CD14-positive monocyte (primary cell): ENCODE measurements around the gene KRT35. TPM values are rescaled to one million over a fixed set of nuclear protein-coding genes. Genes with fewer than 3 reads are reported as not detected.

Source experiments
- DNase-seq, 3 donors: peaks; one replicate each; pipeline ENCODE4 v3.0.0-alpha.2; 2011 to 2022
- H2AFZ ChIP-seq: 2 replicates; pipeline ENCODE4 v1.6.0; 2012; ENCODE audit warnings: mild to moderate bottlenecking, low read depth, low read length, inconsistent platforms; ENCODE audit not compliant: insufficient read depth, poor library complexity, severe bottlenecking
- H3K27ac ChIP-seq, 2 donors: 1 replicate in 1 of 2; 2 replicates in 1 of 2; pipeline ENCODE4 v1.5.1; 2012 to 2013; ENCODE audit warnings: low read length in 2 of 2, control low read depth in 1 of 2, inconsistent platforms in 1 of 2, low read depth in 1 of 2, mild to moderate bottlenecking in 1 of 2
- H3K27me3 ChIP-seq, 2 donors: one replicate each; pipeline versions ENCODE4 v1.6.0 to v1.6.1; 2011 to 2013; ENCODE audit warnings: low read length in 2 of 2; ENCODE audit not compliant: control insufficient read depth in 2 of 2, insufficient read depth in 2 of 2
- H3K36me3 ChIP-seq, 2 donors: replicated peaks in 1 of 2; 1 replicate in 1 of 2; 2 replicates in 1 of 2; pipeline versions ENCODE4 v1.5.1 to v1.6.1; 2012 to 2013; ENCODE audit warnings: low read length in 2 of 2, control low read depth in 1 of 2, inconsistent platforms in 1 of 2, mild to moderate bottlenecking in 1 of 2; ENCODE audit not compliant: insufficient read depth in 2 of 2, control insufficient read depth in 1 of 2
- H3K4me1 ChIP-seq, 2 donors: 1 replicate in 1 of 2; 2 replicates in 1 of 2; pipeline versions ENCODE4 v1.5.1 to v1.6.1; 2012 to 2013; ENCODE audit warnings: low read length in 2 of 2, control low read depth in 1 of 2, inconsistent platforms in 1 of 2, mild to moderate bottlenecking in 1 of 2, moderate library complexity in 1 of 2; ENCODE audit not compliant: insufficient read depth in 2 of 2, control insufficient read depth in 1 of 2
- H3K4me2 ChIP-seq: replicated peaks from 2 replicates; pipeline ENCODE3; 2012; ENCODE audit warnings: low read length, moderate library complexity, mild to moderate bottlenecking; ENCODE audit not compliant: poor library complexity, severe bottlenecking; ENCODE audit errors: extremely low read depth
- H3K4me3 ChIP-seq, 3 experiments: fragments of 200-600 bp in 1 of 3; sonication (generic) in 1 of 3; replicated peaks in 1 of 3; 1 replicate in 2 of 3; 2 replicates in 1 of 3; pipeline ENCODE4 v1.5.1; 2011 to 2013; ENCODE audit warnings: low read length in 3 of 3, mild to moderate bottlenecking in 3 of 3, control low read depth in 2 of 3, low read depth in 2 of 3, inconsistent platforms in 1 of 3, moderate library complexity in 1 of 3
- H3K79me2 ChIP-seq: 2 replicates; pipeline ENCODE4 v1.6.0; 2012; ENCODE audit warnings: mild to moderate bottlenecking, control low read depth, inconsistent platforms, low read length, moderate library complexity; ENCODE audit not compliant: insufficient read depth
- H3K9ac ChIP-seq: 2 replicates; pipeline ENCODE4 v1.6.0; 2017; ENCODE audit warnings: low read length, mild to moderate bottlenecking; ENCODE audit not compliant: insufficient read depth, poor library complexity, severe bottlenecking
- H3K9me3 ChIP-seq, 2 donors: replicated peaks in 1 of 2; 1 replicate in 1 of 2; 2 replicates in 1 of 2; pipeline versions ENCODE4 v1.5.1 to v1.6.1; 2012 to 2013; ENCODE audit warnings: low read length in 2 of 2, control low read depth in 1 of 2; ENCODE audit not compliant: control insufficient read depth in 1 of 2, insufficient read depth in 1 of 2
- H4K20me1 ChIP-seq: 2 replicates; pipeline ENCODE4 v1.6.0; 2012; ENCODE audit warnings: mild to moderate bottlenecking, low read length, control low read depth, moderate library complexity; ENCODE audit not compliant: insufficient read depth
- H3K27ac Mint-ChIP-seq, 7 donors: one replicate each; pipeline ENCODE4 v1.8.0; 2020; ENCODE audit warnings: mild to moderate bottlenecking in 7 of 7, mixed read lengths in 7 of 7, moderate library complexity in 6 of 7, inconsistent platforms in 2 of 7
- H3K27me3 Mint-ChIP-seq, 3 donors: one replicate each; pipeline ENCODE4 v1.8.0; 2021 to 2022; ENCODE audit warnings: low read depth in 3 of 3, mild to moderate bottlenecking in 3 of 3, mixed read lengths in 3 of 3, moderate library complexity in 3 of 3, inconsistent platforms in 1 of 3
- H3K36me3 Mint-ChIP-seq, 2 donors: one replicate each; pipeline ENCODE4 v1.8.0; 2020; ENCODE audit warnings: mixed read lengths in 2 of 2, inconsistent platforms in 1 of 2, mild to moderate bottlenecking in 1 of 2
- H3K4me1 Mint-ChIP-seq: one replicate; pipeline ENCODE4 v1.8.0; 2020; ENCODE audit warnings: mild to moderate bottlenecking, mixed read lengths
- H3K4me3 Mint-ChIP-seq, 2 donors: one replicate each; pipeline ENCODE4 v1.8.0; 2020; ENCODE audit warnings: mild to moderate bottlenecking in 2 of 2, mixed read lengths in 2 of 2, moderate library complexity in 1 of 2
- H3K9me3 Mint-ChIP-seq, 7 donors: one replicate each; pipeline ENCODE4 v1.8.0; 2020 to 2022; ENCODE audit warnings: mixed read lengths in 7 of 7, mild to moderate bottlenecking in 6 of 7, moderate library complexity in 6 of 7, inconsistent platforms in 2 of 7
- WGBS: methylation state at CpG from one replicate; pipeline ENCODE4 v1.1.5; 2013; ENCODE audit warnings: missing lambda C conversion rate; ENCODE audit not compliant: insufficient coverage; 5-methylcytosine and 5-hydroxymethylcytosine counted together
- intact Hi-C, 2 donors: fragments of 100-400 bp; cut with micrococcal nuclease; formaldehyde crosslinking; loops; one replicate each; pipeline versions ENCODE4 v1.15.0 to v1.15.1; 2023
- polyA plus RNA-seq, 3 donors: library from polyadenylated mRNA; depleted of rRNA in 1 of 3; unstranded in 2 of 3; stranded (reverse) in 1 of 3; fragments of 300-500 nt in 2 of 3; fragments of >200 nt in 1 of 3; fragmentation: Illumina TruSeq in 2 of 3; gene quantifications; 1 replicate in 2 of 3; 2 replicates in 1 of 3; pipeline ENCODE4 v1.2.3, GENCODE V29; 2012 to 2021
- TF ChIP-seq, protein P1 (sequence below): fragments of 200-600 bp; IDR thresholded peaks from one replicate; pipeline ENCODE4 v1.8.0; 2022; ENCODE audit warnings: antibody characterized with exemption, mild to moderate bottlenecking

KRT35 gene
- polyA plus RNA-seq, 3 donors: not detected

DNA sequence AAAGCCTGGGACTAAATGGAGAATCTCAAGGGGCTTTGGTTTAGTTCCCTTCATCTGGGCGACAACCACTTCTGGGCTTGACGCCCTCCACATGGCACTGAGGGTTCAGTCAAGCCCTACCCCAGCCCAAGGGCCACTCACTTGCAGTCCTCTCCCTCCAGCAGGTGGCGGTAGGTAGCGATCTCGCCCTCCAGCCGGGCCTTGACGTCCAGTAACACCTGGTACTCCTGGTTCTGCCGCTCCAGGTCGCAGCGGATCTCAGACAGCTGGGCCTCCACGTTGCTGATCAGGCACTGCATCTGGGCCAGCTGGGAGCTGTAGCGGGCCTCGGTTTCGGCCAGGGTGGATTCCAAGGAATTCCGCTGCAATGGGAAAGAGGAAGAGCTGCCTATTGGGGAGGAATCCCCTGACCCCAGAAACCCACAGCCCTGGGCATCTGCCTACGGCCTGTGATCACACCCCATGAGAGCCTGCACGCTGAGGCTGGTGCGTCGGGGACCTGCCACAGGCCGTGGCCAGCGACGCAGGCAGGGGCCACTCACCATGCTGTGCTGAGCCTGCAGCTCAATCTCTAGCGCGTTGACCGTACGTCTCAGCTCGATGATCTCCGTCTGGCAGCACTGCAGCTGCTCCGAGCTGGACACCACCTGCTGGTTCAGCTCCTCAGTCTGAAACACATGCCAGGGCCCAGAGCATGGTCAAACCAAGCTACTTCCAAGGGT is 6.0 kb upstream of the KRT35 start:
- H3K4me3 ChIP-seq: no peak overlapping the region
- peak overlapping the region; percentile 18 for H2AFZ ChIP-seq
- H3K27me3 ChIP-seq: no peaks in the 10 kb centered on the region
- H3K4me1 Mint-ChIP-seq: peaks cover 31% of the 10 kb centered on the region
- H3K27ac Mint-ChIP-seq: no peak overlapping the region
- no peaks in the 10 kb centered on the region for H3K79me2 ChIP-seq
- H3K4me1 ChIP-seq: peaks cover 30 to 35% of the 10 kb centered on the region in 2 donors
- H3K9me3 ChIP-seq: no peaks in the 10 kb centered on the region
- H3K9me3 Mint-ChIP-seq: no peaks in the 10 kb centered on the region
- TF ChIP-seq, protein P1, sequence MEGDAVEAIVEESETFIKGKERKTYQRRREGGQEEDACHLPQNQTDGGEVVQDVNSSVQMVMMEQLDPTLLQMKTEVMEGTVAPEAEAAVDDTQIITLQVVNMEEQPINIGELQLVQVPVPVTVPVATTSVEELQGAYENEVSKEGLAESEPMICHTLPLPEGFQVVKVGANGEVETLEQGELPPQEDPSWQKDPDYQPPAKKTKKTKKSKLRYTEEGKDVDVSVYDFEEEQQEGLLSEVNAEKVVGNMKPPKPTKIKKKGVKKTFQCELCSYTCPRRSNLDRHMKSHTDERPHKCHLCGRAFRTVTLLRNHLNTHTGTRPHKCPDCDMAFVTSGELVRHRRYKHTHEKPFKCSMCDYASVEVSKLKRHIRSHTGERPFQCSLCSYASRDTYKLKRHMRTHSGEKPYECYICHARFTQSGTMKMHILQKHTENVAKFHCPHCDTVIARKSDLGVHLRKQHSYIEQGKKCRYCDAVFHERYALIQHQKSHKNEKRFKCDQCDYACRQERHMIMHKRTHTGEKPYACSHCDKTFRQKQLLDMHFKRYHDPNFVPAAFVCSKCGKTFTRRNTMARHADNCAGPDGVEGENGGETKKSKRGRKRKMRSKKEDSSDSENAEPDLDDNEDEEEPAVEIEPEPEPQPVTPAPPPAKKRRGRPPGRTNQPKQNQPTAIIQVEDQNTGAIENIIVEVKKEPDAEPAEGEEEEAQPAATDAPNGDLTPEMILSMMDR: peak; percentile 70
- H3K36me3 ChIP-seq: no peaks in the 10 kb centered on the region
- H3K27me3 Mint-ChIP-seq: peaks cover 2 to 7% (median 6%) of the 10 kb centered on the region in 3 donors
- no peaks in the 10 kb centered on the region for H4K20me1 ChIP-seq
- whole genome bisulfite sequencing: 68% methylated on average over 27 of the region's 29 CpGs
- H3K36me3 Mint-ChIP-seq: no peaks in the 10 kb centered on the region
- no peak overlapping the region for H3K27ac ChIP-seq
- no peak overlapping the region for H3K9ac ChIP-seq
- no peak overlapping the region for H3K4me3 Mint-ChIP-seq
- H3K4me2 ChIP-seq: no peak overlapping the region
- intact Hi-C loops: loop anchor here in 1 of 2 donors (5.0 kb wide), 1 partner anchor 60 kb away; no protein-coding TSS in a partner anchor
- DNase-seq: peak; percentile 36 to 57 (median 50)

DNA sequence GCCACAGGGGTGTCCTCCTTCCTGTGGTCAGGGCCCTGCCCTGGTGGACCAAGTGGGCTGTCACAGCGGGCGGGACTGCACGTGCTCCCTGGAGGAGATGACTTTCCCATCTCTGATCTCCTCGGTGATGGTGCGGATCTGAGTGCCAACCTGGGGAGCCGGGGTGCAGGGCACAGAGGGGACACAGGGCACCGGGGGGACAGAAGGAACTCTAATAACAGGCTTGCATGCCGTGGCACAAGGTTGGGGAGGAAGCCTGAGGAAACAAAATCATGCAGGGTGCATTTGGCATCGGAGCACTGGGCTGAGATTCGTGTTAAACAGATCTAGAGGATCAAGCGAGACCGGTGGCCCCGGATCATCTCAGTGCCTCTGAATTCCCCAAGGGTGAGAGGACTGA is 5.4 kb upstream of the KRT35 start:
- DNase-seq: no peak
- Mint-ChIP-seq H3K27me3 (peaks cover 2 to 7% (median 6%) of the 10 kb centered on the region in 3 donors), H3K36me3 (no peaks in the 10 kb centered on the region), H3K27ac (no peak overlapping the region), H3K4me1 (peaks cover 25% of the 10 kb centered on the region), H3K9me3 (no peaks in the 10 kb centered on the region), H3K4me3 (no peak overlapping the region)
- TF ChIP-seq, protein P1: no peak
- Histone ChIP-seq H3K4me1 (peaks cover 24 to 28% of the 10 kb centered on the region in 2 donors), H3K36me3 (no peaks in the 10 kb centered on the region), H3K4me2 (no peak overlapping the region), H3K27ac (no peak overlapping the region), H4K20me1 (no peaks in the 10 kb centered on the region), H3K4me3 (no peak overlapping the region), H3K79me2 (no peaks in the 10 kb centered on the region), H3K9ac (no peak overlapping the region), H2AFZ (no peak overlapping the region), H3K9me3 (no peaks in the 10 kb centered on the region), H3K27me3 (no peaks in the 10 kb centered on the region)
- 89% methylated on average over 13 of the region's 13 CpGs for WGBS
- intact Hi-C loops: loop anchor here in 1 of 2 donors (5.0 kb wide), 1 partner anchor 61 kb away; no protein-coding TSS in a partner anchor
